ENCODE measurements around the gene COL5A3.
"Not testable (repeated sequence)": the region's sequence is repeated elsewhere in the genome, so short reads cannot be mapped to it uniquely, and the experiment has no call there.

Gene COL5A3

DNA sequence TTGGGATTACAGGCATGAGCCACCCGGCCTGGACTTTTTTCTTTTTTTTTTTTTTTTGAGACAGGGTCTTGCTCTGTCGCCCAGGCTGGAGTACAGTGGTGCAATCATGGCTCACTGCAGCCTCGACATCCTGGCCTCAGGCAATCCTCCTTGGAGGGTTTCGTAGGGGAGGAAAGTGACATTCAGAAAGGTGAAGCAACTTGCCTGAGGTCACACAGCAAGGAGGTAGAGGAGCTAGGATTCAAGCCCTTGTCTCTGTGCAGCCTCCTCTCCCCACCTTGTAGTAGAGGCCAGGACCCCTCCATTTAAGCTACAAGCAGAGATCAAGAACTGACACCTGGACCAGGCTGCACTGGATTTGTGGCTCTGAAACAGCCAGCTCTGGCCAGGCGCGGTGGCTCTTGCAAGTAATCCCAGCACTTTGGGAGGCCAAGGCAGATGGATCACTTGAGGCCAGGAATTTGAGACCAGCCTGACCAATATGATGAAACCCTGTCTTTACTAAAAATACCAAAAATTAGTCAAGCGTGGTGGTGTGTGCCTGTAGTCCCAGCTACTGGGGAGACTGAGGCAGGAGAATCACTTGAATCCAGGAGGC lies 63.7 kb downstream of the COL5A3 start:
- DNase-seq (ENCODE audit: low read depth, low spot score); H3K4me3 ChIP-seq (ENCODE audit: low read length): not testable (repeated sequence)

DNA sequence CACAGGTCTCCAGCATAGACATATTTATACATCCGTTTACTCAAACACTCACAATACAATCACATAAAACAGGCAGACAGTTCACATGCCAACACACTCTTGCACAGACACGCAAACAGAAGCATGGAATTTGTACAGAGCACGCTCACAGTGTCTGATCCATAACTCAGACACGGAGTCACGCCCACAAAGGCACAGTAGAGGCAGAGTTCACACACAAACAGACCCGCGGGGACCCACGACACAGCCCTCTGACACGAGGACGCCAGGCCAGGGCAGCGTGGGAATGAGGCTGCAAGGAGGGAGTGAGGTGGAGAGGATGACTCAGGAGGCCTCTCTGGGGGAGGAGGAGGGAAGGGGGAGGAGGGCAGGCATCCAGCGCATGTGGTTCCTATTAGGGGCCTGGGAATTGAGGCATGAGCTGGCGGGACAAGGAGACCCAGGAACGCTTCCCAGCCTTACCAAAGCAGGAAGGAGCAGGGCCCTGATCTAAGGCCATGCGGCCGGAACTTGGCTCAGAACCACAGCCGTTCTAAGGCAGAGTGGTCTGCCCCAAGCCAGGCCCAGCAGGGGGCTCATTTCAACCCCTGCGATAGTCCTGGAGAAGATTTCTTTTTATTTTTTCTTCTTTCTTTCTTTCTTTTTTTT lies 64.9 kb downstream of the COL5A3 start:
- H3K4me3 ChIP-seq (ENCODE audit: low read length) = no peak overlapping the region
- no peak for DNase-seq (ENCODE audit: low read depth, low spot score)

DNA sequence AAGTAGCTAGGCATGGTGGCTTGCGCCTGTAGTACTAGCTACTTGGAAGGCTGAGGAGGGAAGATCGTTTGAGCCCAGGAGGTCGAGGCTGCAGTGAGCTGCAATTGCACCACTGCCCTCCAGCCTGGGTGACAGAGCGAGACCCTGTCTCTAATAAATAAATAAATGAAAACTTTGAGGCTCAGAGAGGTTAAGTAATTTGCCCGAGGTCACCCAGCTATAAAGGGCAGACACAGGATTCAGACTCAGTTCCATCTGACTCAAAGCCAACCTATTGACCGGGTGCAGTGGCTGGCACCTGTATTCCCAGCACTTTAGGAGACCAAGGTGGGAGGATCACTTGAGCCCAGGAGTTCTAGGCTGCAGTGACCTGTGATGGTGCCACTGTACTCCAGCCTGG lies 66.6 kb downstream of the COL5A3 start:
- no peak overlapping the region for H3K4me3 ChIP-seq (ENCODE audit: low read length)
- no peak for DNase-seq (ENCODE audit: low read depth, low spot score)

DNA sequence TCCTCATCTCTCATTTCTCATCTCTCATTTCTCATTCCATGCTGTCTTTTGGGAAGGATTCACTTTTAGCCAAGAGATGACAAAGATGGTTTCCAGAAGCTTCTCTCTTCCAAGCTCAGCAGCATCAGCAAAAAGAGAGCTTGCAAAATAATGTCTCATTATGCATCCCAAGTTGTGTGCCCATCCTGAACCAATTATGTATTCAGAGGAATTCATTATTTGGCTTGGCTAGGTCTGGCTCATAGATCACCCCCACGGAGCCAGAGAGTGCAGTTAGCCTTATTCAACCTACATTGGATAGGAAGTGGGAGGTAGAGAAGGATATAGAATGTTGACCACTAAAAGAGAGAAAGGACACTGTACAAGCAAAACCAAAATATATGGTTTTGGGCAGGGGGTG lies 68.6 kb downstream of the COL5A3 start:
- no peak for DNase-seq (ENCODE audit: low read depth, low spot score)
- no peak overlapping the region for H3K4me3 ChIP-seq (ENCODE audit: low read length)

DNA sequence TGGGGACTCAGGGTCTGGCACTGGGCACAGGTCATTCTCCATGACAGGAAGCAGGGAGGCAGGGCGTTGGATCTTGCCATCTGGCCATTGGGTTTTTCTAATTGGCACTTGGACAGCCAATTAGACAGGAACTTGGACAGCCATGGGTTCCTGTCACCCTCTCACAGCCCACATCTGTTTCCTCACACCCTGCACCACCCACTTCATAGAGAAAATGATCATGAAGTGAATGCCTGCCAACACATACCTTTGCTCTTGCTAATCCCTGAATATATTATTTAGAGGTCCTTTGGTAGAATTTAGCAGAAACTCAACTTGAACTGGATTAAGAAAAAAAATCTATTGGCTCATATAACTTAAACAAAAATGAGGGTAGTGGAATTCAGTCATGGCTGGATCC lies 69.1 kb downstream of the COL5A3 start:
- H3K4me3 ChIP-seq (ENCODE audit: low read length) = no peak overlapping the region
- no peak for DNase-seq (ENCODE audit: low read depth, low spot score)

DNA sequence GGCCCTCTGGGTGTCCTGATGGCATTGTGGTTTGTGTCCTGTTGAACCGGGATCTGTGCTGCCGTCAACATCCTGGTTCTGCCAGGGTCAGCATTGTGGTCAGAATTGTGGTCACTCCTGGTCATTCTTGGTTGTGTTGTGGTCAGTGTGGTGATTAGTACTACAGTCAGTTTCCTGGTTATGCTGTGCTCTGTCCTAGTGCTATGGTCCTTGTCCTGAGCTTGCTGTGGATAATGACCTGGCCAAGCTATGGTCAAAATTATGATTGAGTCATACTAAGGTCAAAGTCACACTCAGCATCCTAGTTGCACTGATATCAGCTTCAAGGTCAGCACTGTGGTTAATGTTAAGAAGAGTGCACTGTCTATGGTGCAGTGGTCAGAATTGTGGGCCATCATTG lies 69.5 kb downstream of the COL5A3 start:
- no peak for DNase-seq (ENCODE audit: low read depth, low spot score)
- no peak overlapping the region for H3K4me3 ChIP-seq (ENCODE audit: low read length)

DNA sequence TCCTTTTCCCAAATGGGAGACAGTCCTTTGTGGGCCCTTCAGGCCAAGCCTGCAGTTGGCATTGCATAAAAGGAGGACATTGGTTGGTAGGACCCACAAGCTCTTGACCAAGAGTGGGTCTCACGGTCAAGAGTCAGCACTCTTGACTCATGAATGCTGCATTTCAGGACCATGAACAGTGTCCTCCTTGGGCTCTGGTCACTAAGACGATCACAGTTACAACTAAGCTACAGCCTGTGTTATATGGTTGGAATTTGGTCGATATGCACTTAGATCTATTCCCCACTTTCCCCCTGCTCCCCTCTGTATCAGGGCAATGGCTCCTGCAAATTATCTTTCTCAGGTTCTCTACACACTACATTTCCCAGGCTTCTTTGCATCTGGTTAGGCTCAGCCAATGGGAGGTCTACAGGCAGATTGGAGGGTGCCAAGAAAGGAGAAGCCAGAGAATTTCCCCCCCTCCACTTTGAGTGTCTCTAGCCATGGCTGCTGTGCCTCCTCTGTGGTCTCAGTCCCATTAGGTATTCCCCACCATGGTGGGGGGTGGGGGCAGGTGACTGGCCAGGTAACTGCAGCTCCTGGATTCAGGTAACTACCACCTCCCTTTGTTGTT lies 70.9 kb downstream of the COL5A3 start:
- DNase-seq (ENCODE audit: low read depth, low spot score) = no peak
- no peak overlapping the region for H3K4me3 ChIP-seq (ENCODE audit: low read length)

DNA sequence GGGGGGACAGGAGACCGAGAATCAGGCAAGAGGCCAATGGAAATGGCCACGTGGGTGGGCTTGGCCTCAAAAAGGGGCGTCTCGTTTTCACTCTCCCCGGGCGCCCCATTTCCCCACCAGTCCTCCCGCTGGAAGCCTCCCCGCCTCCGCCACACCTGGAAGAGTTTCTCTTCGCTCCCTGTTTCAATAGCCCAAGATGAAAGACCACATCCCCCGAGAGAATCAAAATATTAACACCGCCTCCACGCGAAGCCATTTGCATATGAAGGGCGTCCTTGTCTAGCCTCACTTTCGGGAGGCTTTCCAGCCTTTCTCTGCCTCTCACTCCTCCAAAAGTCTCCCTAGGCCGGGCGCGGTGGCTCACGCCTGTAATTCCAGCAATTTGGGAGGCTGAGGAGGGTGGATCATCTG lies 73.3 kb downstream of the COL5A3 start:
- DNase-seq (ENCODE audit: low read depth, low spot score) = no peak
- peak overlapping the region; percentile 40 for H3K4me3 ChIP-seq (ENCODE audit: low read length)

DNA sequence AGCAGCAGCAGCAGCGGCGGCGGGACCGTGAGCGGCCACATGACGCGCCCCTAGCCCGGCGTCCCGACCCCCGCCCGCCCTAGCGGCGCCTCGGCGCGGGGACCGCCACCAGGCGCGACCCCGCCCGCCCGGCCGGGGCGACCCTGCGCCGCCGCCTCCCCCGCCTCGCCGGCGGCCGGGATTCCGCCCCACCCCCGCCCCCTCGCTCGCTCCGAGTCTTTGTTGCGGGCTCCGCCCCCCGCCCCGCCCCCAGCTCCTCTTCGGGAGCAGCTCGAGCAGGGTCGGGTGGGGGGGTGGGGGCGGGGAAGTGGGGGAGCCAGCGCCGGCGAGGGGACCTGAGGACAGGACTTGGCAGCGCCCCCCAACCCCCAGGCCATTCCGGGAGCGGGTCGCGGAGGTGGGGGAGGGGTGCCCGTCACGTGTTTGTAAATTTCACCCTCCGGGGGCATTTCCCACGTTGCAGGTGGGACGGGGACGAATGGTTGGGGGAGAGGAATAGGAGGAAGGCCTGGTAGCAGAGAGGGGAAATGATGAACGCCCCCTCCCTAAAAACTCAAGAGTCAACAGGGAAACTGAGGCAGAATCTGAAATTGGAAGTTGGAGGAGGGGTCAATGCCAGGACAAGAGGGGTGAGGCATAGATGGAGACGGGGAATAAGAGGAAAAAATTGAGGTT lies 73.8 kb downstream of the COL5A3 start, which contains the start of gene OLFM2:
TSS of gene OLFM2 (minus strand) at position 190 of the 675 bp plus-strand sequence. CDS start at position 41, 149 bp downstream.
- peak within 1 kb of the TSS; percentile 40 for H3K4me3 ChIP-seq (ENCODE audit: low read length)
- peak; percentile 16 for DNase-seq (ENCODE audit: low read depth, low spot score)

DNA sequence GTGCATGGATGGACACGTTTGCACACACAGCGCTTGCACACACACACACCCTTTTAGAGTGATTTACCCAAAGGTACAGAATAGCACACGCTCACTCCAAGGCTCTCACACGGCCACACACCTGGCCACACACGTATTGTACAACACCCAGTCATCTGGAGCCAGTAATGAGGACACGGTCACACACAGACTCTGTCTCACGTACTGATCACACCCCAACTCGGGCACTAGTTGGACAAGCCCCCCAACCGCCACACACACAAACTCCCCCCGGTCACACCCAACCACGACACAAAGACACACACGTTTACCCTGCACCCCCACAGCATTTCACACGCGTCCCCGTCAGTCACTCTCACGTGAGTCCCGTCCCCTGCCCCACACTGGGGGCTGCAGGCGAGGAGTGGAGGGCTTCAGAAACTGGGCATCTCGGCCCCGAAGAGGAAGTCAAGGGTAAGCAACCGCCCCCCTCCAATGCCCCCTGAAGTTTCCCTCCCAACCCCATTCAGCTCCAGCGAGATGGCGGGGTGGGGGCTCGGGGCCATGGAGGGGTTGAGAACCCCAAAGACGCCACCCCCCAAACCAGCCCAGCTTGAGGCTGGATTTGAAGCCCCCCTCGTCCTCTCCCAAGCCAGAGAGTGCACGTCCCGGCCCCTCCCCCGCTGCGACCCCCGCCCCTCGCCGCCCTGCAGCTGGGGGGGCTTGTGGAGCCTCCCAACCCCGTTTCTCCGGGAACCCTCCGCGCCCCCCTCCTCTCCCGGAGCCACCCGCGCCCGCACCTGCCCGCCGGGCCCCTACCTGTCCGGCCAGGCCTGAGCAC lies 74.6 kb downstream of the COL5A3 start:
- H3K4me3 ChIP-seq (ENCODE audit: low read length) = peak overlapping the region; percentile 21
- no peak for DNase-seq (ENCODE audit: low read depth, low spot score)

DNA sequence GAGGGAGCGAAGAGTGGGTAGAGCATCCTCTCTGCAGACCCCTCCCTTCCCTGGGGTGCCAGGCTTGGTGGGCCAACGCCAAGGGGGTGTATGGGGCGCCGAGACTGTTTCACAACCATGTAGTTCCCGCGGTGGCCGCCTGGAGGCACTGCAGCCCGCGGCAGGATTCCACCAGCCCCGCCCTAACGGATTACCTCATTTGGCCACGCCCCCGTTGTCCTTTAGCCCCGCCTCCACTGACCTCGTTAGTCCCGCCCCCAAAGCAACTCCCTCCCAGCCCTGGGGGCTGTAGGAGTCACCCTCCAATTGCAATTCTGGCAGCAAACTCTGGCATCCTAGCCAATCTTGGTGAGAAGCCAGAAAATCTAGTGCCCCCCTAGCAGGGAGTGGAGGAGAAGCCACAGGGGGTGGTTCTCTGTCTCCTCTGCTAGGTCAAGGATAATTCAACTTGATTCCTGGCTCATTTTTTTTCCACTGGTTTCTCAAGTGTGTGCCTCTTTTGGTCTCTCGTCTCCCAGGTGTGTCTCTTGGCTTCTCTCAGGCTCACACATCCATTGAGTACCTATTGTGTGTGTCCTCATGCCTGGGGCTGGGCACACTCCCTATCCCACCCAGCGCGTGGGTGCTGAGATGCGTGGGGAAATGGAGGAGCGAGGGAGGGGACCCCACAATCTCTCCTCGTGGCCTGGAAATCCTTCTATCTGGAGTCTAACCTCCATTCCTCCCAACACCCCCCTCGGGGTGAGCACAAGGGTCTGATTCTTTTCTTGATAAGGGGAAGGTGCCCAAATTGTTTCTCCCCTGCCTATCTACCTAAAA lies 76.0 kb downstream of the COL5A3 start:
- no peak overlapping the region for H3K4me3 ChIP-seq (ENCODE audit: low read length)
- peak; percentile 73 for DNase-seq (ENCODE audit: low read depth, low spot score)

DNA sequence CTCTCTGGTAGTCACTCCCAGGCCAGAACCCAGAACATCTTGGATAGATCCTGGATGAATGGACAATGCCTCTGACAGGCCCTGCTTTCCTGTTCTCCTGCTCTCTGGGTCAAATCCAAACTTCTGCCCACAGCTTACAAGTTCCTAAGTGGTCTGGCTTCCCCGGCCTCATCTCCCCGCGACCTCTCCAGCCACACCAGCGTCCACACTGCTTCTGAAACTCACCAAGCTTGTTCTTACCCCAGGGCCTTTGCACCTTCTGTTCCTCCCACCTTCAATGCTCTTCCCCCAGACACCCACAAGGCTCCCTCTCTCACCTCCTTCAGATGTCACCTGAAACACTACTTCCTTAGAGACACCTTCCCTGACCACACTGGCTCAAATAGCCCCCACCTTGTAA lies 77.5 kb downstream of the COL5A3 start:
- H3K4me3 ChIP-seq (ENCODE audit: low read length) = no peak overlapping the region
- no peak for DNase-seq (ENCODE audit: low read depth, low spot score)

DNA sequence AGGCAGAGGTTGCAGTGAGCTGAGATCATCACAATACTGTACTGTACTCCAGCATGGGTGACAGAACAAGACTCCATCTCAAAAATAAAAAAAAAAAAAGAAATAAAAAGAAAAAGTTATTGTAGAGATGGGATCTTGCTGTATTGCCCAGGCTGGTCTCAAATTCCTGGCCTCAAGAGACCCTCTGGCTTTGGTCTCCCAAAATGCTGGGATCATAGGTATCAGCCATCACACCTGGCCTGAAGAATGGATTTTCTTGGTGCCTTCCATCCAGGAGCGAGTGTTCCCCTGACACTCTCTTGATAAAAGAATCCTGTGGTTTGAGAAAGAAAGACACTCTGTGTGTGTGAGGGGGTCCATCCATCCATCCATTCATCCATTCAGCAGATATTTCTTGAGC lies 78.7 kb downstream of the COL5A3 start:
- no peak for DNase-seq (ENCODE audit: low read depth, low spot score)

DNA sequence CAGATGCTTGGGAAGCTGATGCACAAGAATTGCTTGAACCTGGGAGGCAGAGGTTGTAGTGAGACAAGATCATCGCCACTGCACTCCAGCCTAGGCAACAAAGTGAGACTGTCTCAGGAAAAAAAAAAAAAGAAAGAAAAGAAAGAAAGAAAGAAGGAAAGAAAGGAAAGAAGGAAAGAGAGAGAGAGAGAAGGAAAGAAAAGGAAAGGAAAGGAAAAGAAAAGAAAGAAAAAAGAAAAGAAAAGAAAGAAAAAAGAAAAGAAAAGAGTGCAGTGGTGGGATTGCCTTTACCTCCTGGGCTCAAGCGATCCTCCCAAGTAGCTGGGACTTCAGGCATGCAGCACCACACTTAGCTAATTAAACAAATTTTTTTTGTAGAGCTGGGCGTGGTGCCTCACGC lies 86.9 kb downstream of the COL5A3 start:
- DNase-seq (ENCODE audit: low read depth, low spot score) = no peak
- H3K4me3 ChIP-seq (ENCODE audit: low read length) = no peak overlapping the region

More for the DNA sequence above, 78.7 kb downstream of the COL5A3 start:
- no peak overlapping the region for H3K4me3 ChIP-seq (ENCODE audit: low read length)

DNA sequence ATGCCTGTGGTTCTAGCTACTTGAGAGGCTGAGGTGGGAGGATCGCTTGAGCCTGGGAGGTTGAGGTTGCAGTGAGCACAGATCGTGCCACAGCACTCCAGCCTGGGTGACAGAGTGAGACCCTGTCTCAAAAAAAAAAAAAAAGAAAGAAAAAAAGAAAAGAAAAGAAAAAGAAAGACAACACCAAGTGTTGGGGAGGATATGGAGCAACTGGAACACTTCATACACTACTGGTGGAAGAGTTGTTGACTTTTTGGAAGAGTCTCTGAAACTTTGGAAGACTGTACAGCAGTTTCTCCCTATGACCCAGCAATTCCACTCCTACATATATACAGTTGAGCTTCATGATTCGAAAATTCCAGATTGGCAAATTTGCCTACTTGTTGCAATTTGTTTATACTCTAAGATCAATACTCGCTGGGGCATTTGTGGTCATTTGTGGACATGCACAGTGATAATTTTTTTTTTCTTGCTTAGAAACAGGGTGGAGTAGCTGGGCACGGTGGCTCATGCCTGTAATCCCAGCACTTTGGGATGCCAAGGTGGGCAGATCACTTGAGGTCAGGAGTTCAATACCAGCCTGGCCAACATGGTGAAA lies 87.4 kb downstream of the COL5A3 start:
- DNase-seq (ENCODE audit: low read depth, low spot score); H3K4me3 ChIP-seq (ENCODE audit: low read length): not testable (repeated sequence)

DNA sequence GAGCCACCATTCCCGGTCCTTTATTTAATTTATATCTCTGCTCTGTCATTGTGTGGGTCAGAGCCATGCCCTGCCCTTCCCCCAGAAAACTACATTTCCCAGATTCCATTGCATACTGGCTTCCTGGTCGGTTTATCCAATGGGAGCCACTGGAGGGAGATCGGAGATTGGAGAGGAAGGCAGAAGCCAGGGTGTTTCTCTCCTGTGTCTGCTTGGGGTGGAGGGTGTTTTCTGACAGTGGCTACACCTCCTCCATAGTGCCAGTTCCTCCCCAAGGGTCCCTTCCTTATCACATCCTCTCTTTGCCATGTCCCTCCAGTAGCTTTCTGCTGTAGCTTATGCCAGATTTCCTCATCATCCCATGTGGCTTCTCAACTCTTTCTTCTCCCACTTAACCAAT lies 93.0 kb downstream of the COL5A3 start:
- peak; percentile 35 for DNase-seq (ENCODE audit: low read depth, low spot score)
- H3K4me3 ChIP-seq (ENCODE audit: low read length) = no peak overlapping the region

DNA sequence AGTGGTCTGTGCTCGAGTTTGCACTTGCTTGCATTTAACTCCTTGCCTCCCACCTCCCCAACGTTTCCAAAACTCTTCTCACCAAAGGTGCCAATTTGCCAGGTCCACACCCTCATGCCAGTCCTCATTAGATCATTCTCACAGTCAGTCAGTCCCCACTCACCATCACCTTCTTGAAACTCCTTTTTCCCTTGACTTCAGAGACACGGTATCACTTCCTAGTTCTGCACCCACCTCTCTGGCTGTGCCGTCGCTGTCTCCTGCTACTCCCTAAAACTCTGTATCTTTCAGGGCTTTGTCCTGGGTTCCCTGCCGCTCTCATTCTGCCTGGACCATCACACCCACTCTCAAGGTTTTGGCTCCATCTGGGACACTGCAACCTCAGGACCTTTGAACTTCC lies 93.6 kb downstream of the COL5A3 start:
- no peak overlapping the region for H3K4me3 ChIP-seq (ENCODE audit: low read length)
- no peak for DNase-seq (ENCODE audit: low read depth, low spot score)

Data from Jurkat, Clone E6-1 (cell line).